GM03348 (cell line): ENCODE data around the gene MND1.

Experiments used
- DNase-seq: peaks from one replicate; pipeline ENCODE4 v3.0.0; 2012; ENCODE audit warnings: low spot score

MND1 gene, protein sequence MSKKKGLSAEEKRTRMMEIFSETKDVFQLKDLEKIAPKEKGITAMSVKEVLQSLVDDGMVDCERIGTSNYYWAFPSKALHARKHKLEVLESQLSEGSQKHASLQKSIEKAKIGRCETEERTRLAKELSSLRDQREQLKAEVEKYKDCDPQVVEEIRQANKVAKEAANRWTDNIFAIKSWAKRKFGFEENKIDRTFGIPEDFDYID

GRCh38 chr4:153344131-153345011 is at the start of gene MND1:
TSS of gene MND1 (plus strand) at chr4:153344688. CDS start at chr4:153344738, 50 bp downstream.
- peak; percentile 96 for DNase-seq

DNA sequence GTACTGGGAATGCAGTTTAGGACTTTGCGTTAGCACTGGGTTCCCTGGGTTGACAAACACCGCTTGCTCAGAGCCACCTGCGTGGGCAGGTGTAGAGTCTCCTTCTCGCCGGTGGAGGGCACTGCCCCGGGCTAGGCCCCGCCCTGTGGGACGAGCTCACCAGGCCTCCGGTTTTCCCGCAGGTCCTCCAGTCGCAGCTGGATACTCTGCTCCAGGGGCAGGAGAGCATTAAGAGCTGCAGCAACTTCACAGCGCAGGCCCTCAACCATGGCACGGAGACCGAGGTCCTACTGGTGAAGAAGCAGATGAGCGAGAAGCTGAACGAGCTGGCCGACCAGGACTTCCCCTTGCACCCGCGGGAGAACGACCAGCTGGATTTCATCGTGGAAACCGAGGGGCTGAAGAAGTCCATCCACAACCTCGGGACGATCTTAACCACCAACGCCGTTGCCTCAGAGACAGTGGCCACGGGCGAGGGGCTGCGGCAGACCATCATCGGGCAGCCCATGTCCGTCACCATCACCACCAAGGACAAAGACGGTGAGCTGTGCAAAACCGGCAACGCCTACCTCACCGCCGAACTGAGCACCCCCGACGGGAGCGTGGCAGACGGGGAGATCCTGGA is 49.2 kb upstream of the MND1 start:
- no peak for DNase-seq

DNA sequence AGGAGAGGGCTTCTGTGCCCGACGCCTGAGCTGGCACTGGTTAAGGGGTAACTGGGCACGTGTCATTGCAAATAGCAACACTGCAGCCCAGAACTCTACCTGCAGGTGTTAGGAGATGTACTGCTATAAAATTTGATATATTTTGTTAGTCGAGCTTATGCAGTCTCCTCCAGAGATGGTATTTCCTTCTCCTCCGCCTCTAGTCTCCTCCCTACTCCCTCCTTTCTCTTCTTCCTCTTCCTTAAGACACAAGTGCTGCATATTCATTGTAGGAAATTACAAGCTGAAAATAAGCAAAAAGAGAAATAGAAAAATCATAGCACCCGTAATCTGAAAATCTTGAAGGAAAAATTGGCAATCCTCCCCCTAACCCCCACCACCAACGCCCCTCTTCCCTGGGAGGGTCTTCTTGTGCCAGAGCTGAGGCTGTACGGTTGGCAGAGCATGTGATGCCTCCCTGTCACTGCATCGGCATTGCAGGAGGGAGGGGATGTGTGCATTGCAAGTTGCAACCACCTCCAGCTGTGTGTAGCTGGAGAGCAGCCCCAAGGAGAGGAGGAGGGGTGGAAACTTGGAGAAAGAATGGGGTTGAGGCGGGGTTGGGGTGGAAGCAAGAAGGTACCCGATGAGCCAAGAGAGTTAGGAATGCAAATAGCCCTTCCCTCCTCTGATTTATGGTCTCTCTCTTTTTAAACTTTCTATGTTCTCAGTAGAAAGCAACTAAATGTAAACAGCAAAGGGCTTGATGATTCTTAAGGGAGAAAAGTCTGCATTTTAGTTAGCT is 48.3 kb upstream of the MND1 start:
- peak; percentile 93 for DNase-seq

- DNase-seq: no peak
These were observed 47.4 kb upstream of the MND1 start for GRCh38 chr4:153297116-153297515.

DNA sequence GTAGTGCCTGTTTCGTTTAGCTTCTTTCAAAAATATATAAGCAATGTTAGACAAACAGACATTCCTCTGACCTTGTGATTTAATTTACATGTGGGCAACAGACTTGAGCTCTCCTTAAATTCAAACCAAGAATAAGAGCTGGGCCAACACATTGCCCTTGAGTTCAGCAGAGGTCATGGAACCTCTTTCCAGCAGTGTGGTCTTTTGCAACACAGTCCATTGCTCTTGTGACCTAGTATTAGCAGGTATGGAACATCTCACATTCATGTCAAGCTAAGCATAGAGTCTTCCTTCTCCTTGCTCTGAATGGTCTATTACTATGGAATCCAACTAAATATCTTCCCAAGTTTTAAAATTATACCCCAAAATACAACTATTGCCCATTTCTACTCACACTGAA is 33.7 kb upstream of the MND1 start:
- no peak for DNase-seq

- no peak for DNase-seq
These were observed 29.6 kb upstream of the MND1 start for GRCh38 chr4:153314915-153315314.

- DNase-seq: peak; percentile 82
These were observed 25.7 kb upstream of the MND1 start for GRCh38 chr4:153318696-153319320.

GRCh38 chr4:153322791-153323190 is 21.7 kb upstream of the MND1 start:
- peak; percentile 31 for DNase-seq

DNA sequence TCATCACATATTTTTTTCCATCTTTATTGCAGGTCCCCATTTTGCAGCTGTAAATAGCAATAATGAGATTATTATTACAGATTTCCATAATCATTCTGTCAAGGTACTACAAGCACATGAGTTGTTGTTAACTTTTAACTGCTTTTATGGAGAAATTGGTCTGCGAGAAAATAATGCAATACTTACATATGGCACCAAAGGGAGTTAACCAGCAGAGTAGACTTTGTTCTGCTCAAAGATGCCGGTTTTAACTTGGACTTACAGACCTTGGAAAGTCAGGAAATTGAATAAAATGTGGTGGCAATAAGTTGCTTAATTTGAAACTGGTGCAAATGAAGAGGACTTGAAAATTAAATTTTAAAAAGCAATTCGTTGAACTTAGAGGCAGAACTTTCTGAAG is 20.4 kb upstream of the MND1 start:
- DNase-seq: no peak

GRCh38 chr4:153325558-153325957 is 18.9 kb upstream of the MND1 start:
- DNase-seq: no peak

GRCh38 chr4:153326513-153326912 is 18.0 kb upstream of the MND1 start:
- no peak for DNase-seq

DNA sequence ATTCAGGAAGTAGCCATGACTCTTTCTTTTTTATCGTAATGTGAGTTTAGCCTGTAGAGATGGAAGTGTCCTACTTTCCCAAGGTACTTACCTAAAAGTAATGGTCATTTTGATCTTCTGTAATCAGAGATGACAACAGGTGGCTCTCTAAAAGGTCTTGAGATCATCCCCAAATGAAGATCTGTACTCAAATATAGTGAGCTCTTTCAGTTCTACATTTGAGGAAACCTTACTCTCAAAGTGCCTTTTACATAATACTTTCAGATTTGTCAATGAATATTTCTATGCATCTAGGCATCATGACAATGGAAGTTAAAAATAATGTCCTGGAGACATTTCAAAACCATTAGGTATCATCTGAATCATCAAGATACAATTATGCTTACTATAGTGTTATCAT is 17.2 kb upstream of the MND1 start:
- no peak for DNase-seq

GRCh38 chr4:153332936-153333335 is 11.6 kb upstream of the MND1 start:
- no peak for DNase-seq

DNA sequence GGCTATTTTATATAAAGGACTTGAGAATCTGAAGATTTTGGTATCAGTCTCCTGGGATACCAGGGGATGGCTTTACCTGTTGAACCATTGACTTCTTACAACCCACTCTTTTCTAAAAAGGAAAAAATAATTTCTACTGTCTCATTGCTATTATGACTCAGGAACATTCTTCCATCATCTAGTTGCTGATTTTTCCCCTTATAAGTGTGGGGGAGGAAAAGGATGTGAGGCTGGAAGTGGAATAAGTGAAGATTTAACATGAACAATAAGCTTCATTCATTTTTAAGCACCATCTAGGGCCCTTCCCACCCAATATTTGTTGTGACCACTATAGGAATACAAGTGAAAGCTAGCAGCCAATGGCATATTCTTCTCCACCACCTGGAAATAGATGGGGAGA is 10.6 kb upstream of the MND1 start:
- no peak for DNase-seq

- DNase-seq: no peak
These were observed 8.8 kb upstream of the MND1 start for GRCh38 chr4:153335665-153336064.

- DNase-seq: no peak
These were observed 6.8 kb upstream of the MND1 start for GRCh38 chr4:153337686-153338085.

DNA sequence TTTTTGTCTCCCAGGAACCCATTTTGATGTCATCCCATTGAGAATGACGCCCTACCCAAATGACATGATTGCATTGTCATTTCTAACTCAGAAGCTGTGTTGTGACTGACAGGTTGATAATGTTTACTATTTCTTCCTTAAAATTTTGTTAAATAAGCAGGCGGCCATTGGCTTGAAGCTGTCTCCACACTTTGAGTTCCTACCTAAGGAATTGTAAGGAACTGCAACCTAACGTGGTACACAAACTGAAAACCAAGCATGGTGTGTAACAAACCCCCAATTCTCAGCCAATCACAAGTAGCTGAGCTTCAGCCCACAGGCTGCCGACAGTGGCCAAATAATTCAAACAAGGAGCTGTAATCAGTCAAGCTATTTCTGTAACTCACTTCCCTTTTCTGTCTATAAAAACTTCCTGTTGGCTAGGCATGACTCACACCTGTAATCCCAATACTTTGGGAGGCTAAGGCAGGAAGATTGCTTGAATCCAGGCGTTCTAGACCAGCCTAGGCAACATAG is 2.9 kb upstream of the MND1 start:
- peak; percentile 19 for DNase-seq

DNA sequence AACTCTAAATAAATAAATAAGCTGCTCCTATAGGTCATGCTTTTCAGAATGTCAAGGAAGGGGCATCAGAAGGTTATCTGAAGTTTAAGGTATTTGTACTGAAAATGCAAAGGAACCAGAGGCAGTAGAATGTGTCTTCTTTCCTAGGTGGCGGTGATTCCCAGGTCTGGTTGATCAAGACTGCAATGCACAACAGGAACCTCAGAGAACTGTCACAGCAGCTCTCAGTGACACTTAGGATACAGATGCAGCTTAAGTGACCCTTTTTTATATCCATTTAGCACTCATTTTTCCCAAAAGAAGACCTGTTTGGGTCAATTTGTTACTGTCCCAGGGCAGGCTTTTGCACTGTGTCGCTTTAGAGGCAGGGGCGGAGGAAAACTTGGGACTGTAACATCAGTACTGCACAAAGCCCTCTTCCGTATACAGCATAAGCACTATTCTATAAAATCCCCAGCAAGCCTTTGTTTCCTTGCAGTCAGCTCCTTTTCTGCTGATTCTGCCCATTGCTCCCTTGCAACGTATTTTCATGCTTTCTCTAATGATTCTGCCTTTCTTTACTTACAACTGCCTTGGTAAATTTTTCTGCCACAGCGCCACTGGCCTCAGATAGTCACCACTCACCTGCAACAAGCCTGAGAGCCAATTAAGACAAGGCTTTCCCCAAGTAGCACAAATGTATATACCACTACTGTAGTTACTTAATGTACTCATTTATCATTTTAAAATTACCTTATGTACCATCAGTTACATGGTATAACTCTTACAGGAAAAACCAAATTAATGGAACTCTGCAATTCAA is 1.5 kb upstream of the MND1 start:
- no peak for DNase-seq

- DNase-seq: peak; percentile 62
These were observed 809 bp downstream of the MND1 start for GRCh38 chr4:153345012-153345981.

GRCh38 chr4:153346031-153346430 is 1.5 kb downstream of the MND1 start:
- no peak for DNase-seq
